SK-N-SH (cell line): Measurements from ENCODE around the gene BMPR1A. TPM values are rescaled to one million over a fixed set of nuclear protein-coding genes. Genes with fewer than 3 reads are reported as not detected.
A peak's percentile ranks its signal among the peaks of the same experiment; 100 is the strongest.

Experiments used
- CTCF ChIA-PET: fragments of 300-600, 350-600 bp; formaldehyde crosslinking; extraction: SDS; loops from one replicate; lab custom pipeline; 2021; lab: Yijun Ruan, JAX
- POLR2A ChIA-PET: fragments of 350-600 bp; sonication (Branson Sonifier 250); formaldehyde crosslinking; extraction: SDS; loops from one replicate; lab custom pipeline; 2020; ENCODE audit warnings: antibody characterized with exemption, inconsistent platforms; lab: Yijun Ruan, JAX
- DNase-seq: peaks from one replicate; pipeline ENCODE4 v3.0.0; 2012
- H2AFZ ChIP-seq: fragments of 200-600 bp; sonication (generic); 2 replicates; pipeline ENCODE4 v1.8.1; 2016; ENCODE audit warnings: antibody characterized with exemption, mild to moderate bottlenecking, low read depth
- H3F3A ChIP-seq: fragments of 200-600 bp; sonication (generic); replicated peaks from 2 replicates; pipeline ENCODE3; 2016; ENCODE audit warnings: antibody characterized with exemption, mild to moderate bottlenecking; ENCODE audit not compliant: insufficient read depth
- H3K27ac ChIP-seq, 2 experiments: fragments of 200-500 bp in 1 of 2; fragments of 200-600 bp in 1 of 2; sonication (Bioruptor generic) in 1 of 2; sonication (generic), shearing (Covaris generic) in 1 of 2; 2 replicates each; pipeline versions ENCODE4 v1.5.1 to v1.6.1; 2014 to 2016; ENCODE audit warnings: low read depth in 2 of 2, inconsistent platforms in 1 of 2, low read length in 1 of 2, mild to moderate bottlenecking in 1 of 2, mixed read lengths in 1 of 2
- H3K27me3 ChIP-seq: fragments of 200-600 bp; sonication (generic), shearing (Covaris generic); 2 replicates; pipeline ENCODE4 v1.6.1; 2016; ENCODE audit warnings: mixed run types; ENCODE audit not compliant: insufficient read depth
- H3K36me3 ChIP-seq, 2 experiments: fragments of 200-500 bp in 1 of 2; fragments of 200-600 bp in 1 of 2; sonication (Bioruptor generic) in 1 of 2; sonication (generic) in 1 of 2; replicated peaks in 1 of 2; 2 replicates each; pipeline versions ENCODE3 to v1.5.1; 2014 to 2016; ENCODE audit warnings: low read length in 1 of 2, mild to moderate bottlenecking in 1 of 2; ENCODE audit not compliant: insufficient read depth in 2 of 2, control insufficient read depth in 1 of 2
- H3K4me1 ChIP-seq, 2 experiments: fragments of 200-500 bp in 1 of 2; fragments of 200-600 bp in 1 of 2; sonication (Bioruptor generic) in 1 of 2; sonication (generic), shearing (Covaris generic) in 1 of 2; 2 replicates each; pipeline versions ENCODE4 v1.5.1 to v1.6.1; 2014 to 2016; ENCODE audit warnings: low read depth in 1 of 2, low read length in 1 of 2, mixed run types in 1 of 2; ENCODE audit not compliant: insufficient read depth in 2 of 2, control insufficient read depth in 1 of 2
- H3K4me2 ChIP-seq: fragments of 200-600 bp; sonication (generic), shearing (Covaris generic); 2 replicates; pipeline ENCODE4 v1.6.1; 2017; ENCODE audit warnings: mixed run types
- H3K4me3 ChIP-seq, 2 experiments: fragments of 200-500 bp in 1 of 2; fragments of 200-600 bp in 1 of 2; sonication (Bioruptor generic) in 1 of 2; sonication (generic), shearing (Covaris generic) in 1 of 2; 2 replicates each; pipeline versions ENCODE4 v1.5.1 to v1.8.1; 2014 to 2016; ENCODE audit warnings: low read depth in 2 of 2, inconsistent platforms in 1 of 2, low read length in 1 of 2, mild to moderate bottlenecking in 1 of 2, mixed read lengths in 1 of 2, moderate library complexity in 1 of 2
- H3K79me2 ChIP-seq: fragments of 200-600 bp; sonication (generic); 2 replicates; pipeline ENCODE4 v1.8.1; 2017; ENCODE audit warnings: mild to moderate bottlenecking; ENCODE audit not compliant: insufficient read depth
- H3K9ac ChIP-seq: fragments of 200-600 bp; sonication (generic); 2 replicates; pipeline ENCODE4 v1.6.1; 2017; ENCODE audit warnings: mixed run types
- H3K9me2 ChIP-seq: fragments of 200-600 bp; sonication (generic); 2 replicates; pipeline ENCODE4 v1.6.1; 2017; ENCODE audit warnings: mixed run types
- H3K9me3 ChIP-seq: fragments of 200-600 bp; sonication (generic); 2 replicates; pipeline ENCODE4 v1.6.1; 2017; ENCODE audit warnings: mixed run types, mild to moderate bottlenecking, moderate library complexity
- H4K20me1 ChIP-seq: fragments of 200-600 bp; sonication (generic); 2 replicates; pipeline ENCODE4 v1.6.1; 2017; ENCODE audit warnings: mild to moderate bottlenecking, mixed run types; ENCODE audit not compliant: insufficient read depth
- FOSL2 ChIP-seq: IDR thresholded peaks from 2 replicates; pipeline ENCODE4 v1.4.0; 2012; ENCODE audit warnings: low read depth, mild to moderate bottlenecking, moderate library complexity, borderline replicate concordance
- FOXM1 ChIP-seq: IDR thresholded peaks from 2 replicates; pipeline ENCODE4 v1.4.0; 2012; ENCODE audit warnings: low read depth, mild to moderate bottlenecking
- GATA2 ChIP-seq: sonication (generic); formaldehyde crosslinking; IDR thresholded peaks from 2 replicates; pipeline ENCODE4 v1.5.0; 2020; ENCODE audit warnings: mild to moderate bottlenecking, missing genetic modification reagents
- NFIC ChIP-seq: IDR thresholded peaks from 2 replicates; pipeline ENCODE4 v1.4.0; 2012; ENCODE audit warnings: borderline replicate concordance
- NRF1 ChIP-seq: IDR thresholded peaks from 2 replicates; pipeline ENCODE4 v1.6.1; 2012; ENCODE audit warnings: low read depth, mild to moderate bottlenecking, low read length
- POLR2AphosphoS5 ChIP-seq: IDR thresholded peaks from 2 replicates; pipeline ENCODE4 v1.6.1; 2012; ENCODE audit warnings: low read depth, low read length
- RAD21 ChIP-seq: IDR thresholded peaks from 2 replicates; pipeline ENCODE4 v1.6.1; 2012; ENCODE audit warnings: mild to moderate bottlenecking, low read length
- RCOR1 ChIP-seq: fragments of 150-350 bp; IDR thresholded peaks from 2 replicates; pipeline ENCODE4 v1.6.1; 2017; ENCODE audit warnings: antibody characterized with exemption, low read length
- RXRA ChIP-seq: IDR thresholded peaks from 2 replicates; pipeline ENCODE4 v1.4.0; 2012; ENCODE audit warnings: low read depth, mild to moderate bottlenecking, borderline replicate concordance
- SIN3A ChIP-seq: IDR thresholded peaks from 2 replicates; pipeline ENCODE4 v1.6.1; 2012; ENCODE audit warnings: low read depth, mild to moderate bottlenecking, low read length, moderate library complexity, borderline replicate concordance
- TAF1 ChIP-seq: IDR thresholded peaks from 2 replicates; pipeline ENCODE4 v1.6.1; 2012; ENCODE audit warnings: low read depth, mild to moderate bottlenecking, low read length, moderate library complexity, borderline replicate concordance
- TEAD4 ChIP-seq: IDR thresholded peaks from 2 replicates; pipeline ENCODE4 v1.4.0; 2012; ENCODE audit warnings: mild to moderate bottlenecking, borderline replicate concordance; ENCODE audit not compliant: insufficient read depth
- ZBTB33 ChIP-seq: IDR thresholded peaks from 2 replicates; pipeline ENCODE4 v1.4.0; 2012; ENCODE audit warnings: low read depth, borderline replicate concordance
- WGBS: methylation state at CpG from one replicate; pipeline ENCODE4 v1.1.6; 2017; ENCODE audit warnings: low lambda C conversion rate; 5-methylcytosine and 5-hydroxymethylcytosine counted together
- polyA plus RNA-seq, 3 experiments: library from polyadenylated mRNA; depleted of rRNA; stranded (reverse); fragments of >200 nt; gene quantifications; 2 replicates each; pipeline ENCODE4 v1.2.3, GENCODE V29; 2012
- TF ChIP-seq, protein P1 (sequence below): fragments of 150-350 bp; IDR thresholded peaks from 2 replicates; pipeline ENCODE4 v1.6.1; 2017; ENCODE audit warnings: antibody characterized with exemption, low read length, low read depth, borderline replicate concordance
- TF ChIP-seq, protein P2 (sequence below): IDR thresholded peaks from 2 replicates; pipeline ENCODE4 v1.4.0; 2012; ENCODE audit warnings: low read depth, borderline replicate concordance

BMPR1A gene
- polyA plus RNA-seq, 1 of the 3 experiments (the other 2 are of a cell fraction), result 12.7 TPM

GRCh38 chr10:86858011-86858410, 101.6 kb downstream of the BMPR1A start:
- POLR2A ChIA-PET, result no interaction called here
- Histone ChIP-seq H3K9me2 (no peaks in the 10 kb centered on the region), H3K4me1 (peaks cover 0 to 25% of the 10 kb centered on the region in 2 experiments; a peak in 1 of 4 replicates), H2AFZ (no peak overlapping the region), H3K36me3 (peaks cover 2 to 11% of the 10 kb centered on the region in 2 experiments), H3K27me3 (no peaks in the 10 kb centered on the region), H4K20me1 (no peaks in the 10 kb centered on the region), H3K9ac (0 out of 2 replicates have a peak overlapping the region, but pooled peaks have one; percentile 11), H3F3A (peaks cover 27% of the 10 kb centered on the region), H3K27ac (peak overlapping the region in 1 of 2 experiments; percentile 57; a peak in 2 of 4 replicates), H3K4me3 (no peak overlapping the region), H3K9me3 (no peaks in the 10 kb centered on the region), H3K79me2 (peaks cover 11% of the 10 kb centered on the region; the same call in 1 of the 2 replicates), H3K4me2 (no peak overlapping the region)
- 93% methylated on average over 1 of the region's 1 CpG for WGBS
- CTCF ChIA-PET, result interaction anchor here (1.5 kb wide), 1 partner anchor 11 kb away, joined by 5 read pairs; no protein-coding TSS in a partner anchor
- TF ChIP-seq RCOR1 (no peak), POLR2AphosphoS5 (no peak), ZBTB33 (no peak), TEAD4 (no peak), FOSL2 (no peak), FOXM1 (no peak), NFIC (no peak), GATA2 (CRISPR knock-in tag) (no peak), RAD21 (no peak)
- TF ChIP-seq, protein P1, sequence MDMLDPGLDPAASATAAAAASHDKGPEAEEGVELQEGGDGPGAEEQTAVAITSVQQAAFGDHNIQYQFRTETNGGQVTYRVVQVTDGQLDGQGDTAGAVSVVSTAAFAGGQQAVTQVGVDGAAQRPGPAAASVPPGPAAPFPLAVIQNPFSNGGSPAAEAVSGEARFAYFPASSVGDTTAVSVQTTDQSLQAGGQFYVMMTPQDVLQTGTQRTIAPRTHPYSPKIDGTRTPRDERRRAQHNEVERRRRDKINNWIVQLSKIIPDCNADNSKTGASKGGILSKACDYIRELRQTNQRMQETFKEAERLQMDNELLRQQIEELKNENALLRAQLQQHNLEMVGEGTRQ, result no peak
- no peak for DNase-seq

DNA sequence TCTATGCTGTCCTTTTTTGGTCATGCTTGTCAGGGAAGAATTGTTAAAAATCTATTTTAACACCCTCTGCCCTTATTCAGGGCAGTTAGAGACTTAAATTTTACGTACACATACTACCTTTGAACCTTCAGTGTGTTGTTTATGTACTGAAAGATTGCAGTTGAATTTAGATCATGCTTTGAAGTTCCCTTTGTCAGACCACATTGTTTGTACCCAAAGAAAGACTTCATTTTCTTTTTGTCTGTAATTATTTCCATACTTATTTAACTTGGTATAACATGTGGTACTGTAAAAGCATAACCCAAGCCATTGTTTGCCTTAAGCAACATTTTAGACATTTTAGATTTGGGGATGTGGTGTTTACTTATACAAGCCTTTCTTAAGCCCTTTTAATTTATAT, 104.9 kb downstream of the BMPR1A start:
- no peak overlapping the region for H3K27ac ChIP-seq
- CTCF ChIA-PET, result no interaction called here
- peaks cover 11% of the 10 kb centered on the region; the same call in 1 of the 2 replicates for H3K79me2 ChIP-seq
- TF ChIP-seq NRF1 (no peak), RXRA (no peak), NFIC (no peak), ZBTB33 (no peak), SIN3A (no peak), GATA2 (CRISPR knock-in tag) (no peak), TAF1 (no peak)
- TF ChIP-seq, protein P1, result no peak
- TF ChIP-seq, protein P2, sequence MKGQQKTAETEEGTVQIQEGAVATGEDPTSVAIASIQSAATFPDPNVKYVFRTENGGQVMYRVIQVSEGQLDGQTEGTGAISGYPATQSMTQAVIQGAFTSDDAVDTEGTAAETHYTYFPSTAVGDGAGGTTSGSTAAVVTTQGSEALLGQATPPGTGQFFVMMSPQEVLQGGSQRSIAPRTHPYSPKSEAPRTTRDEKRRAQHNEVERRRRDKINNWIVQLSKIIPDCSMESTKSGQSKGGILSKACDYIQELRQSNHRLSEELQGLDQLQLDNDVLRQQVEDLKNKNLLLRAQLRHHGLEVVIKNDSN, result no peak

More for the DNA sequence above, 104.9 kb downstream of the BMPR1A start:
- H3K27me3 ChIP-seq, result no peaks in the 10 kb centered on the region
- H3K4me3 ChIP-seq, result no peak overlapping the region
- DNase-seq, result no peak
- no peaks in the 10 kb centered on the region for H3K9me2 ChIP-seq
- H3K4me2 ChIP-seq, result no peak overlapping the region
- peaks cover 7 to 44% of the 10 kb centered on the region in 2 experiments; a peak in 2 of 4 replicates for H3K4me1 ChIP-seq
- no peak overlapping the region for H2AFZ ChIP-seq
- H3F3A ChIP-seq, result peaks cover 20% of the 10 kb centered on the region
- H3K9me3 ChIP-seq, result no peaks in the 10 kb centered on the region
- H3K9ac ChIP-seq, result no peak overlapping the region
- 100% methylated on average over 1 of the region's 1 CpG for WGBS
- POLR2A ChIA-PET, result no interaction called here
- peaks cover 0 to 6% of the 10 kb centered on the region in 2 experiments for H3K36me3 ChIP-seq
- H4K20me1 ChIP-seq, result no peaks in the 10 kb centered on the region
